22Rv1 (cell line): ENCODE measurements around the gene LSAMP.

Source experiments
- ZFX ChIP-seq: fragments of 450-650 bp; IDR thresholded peaks from 2 replicates; pipeline ENCODE4 v1.6.1; 2017; ENCODE audit warnings: antibody characterized with exemption, borderline replicate concordance
- TF ChIP-seq, protein P1 (sequence below): fragments of 450-650 bp; IDR thresholded peaks from 2 replicates; pipeline ENCODE4 v1.5.1; 2017; ENCODE audit warnings: mild to moderate bottlenecking

DNA sequence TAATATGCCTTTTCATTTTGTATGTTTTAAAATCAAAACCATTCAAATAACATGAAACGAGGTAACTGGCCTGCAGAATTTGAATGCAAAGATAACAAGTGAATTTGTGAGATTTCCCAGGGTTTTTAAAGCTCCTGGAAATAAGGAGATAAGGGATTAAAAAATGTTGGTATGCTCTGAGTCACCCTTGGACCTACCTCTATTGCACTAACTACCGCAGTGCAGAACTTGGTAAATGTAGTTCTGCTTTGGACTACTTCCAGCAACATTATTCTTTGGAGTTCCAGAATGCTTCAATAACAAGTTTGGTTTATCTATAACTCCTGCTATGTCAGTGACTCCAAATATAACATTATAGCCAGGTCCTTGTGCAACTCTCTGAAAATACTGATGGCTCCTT lies 620.2 kb downstream of the LSAMP start:
- TF ChIP-seq, protein P1, sequence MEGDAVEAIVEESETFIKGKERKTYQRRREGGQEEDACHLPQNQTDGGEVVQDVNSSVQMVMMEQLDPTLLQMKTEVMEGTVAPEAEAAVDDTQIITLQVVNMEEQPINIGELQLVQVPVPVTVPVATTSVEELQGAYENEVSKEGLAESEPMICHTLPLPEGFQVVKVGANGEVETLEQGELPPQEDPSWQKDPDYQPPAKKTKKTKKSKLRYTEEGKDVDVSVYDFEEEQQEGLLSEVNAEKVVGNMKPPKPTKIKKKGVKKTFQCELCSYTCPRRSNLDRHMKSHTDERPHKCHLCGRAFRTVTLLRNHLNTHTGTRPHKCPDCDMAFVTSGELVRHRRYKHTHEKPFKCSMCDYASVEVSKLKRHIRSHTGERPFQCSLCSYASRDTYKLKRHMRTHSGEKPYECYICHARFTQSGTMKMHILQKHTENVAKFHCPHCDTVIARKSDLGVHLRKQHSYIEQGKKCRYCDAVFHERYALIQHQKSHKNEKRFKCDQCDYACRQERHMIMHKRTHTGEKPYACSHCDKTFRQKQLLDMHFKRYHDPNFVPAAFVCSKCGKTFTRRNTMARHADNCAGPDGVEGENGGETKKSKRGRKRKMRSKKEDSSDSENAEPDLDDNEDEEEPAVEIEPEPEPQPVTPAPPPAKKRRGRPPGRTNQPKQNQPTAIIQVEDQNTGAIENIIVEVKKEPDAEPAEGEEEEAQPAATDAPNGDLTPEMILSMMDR = no peak
- no peak for TF ChIP-seq ZFX
